ENCODE results near the gene ISYNA1.

The ISYNA1 gene

DNA sequence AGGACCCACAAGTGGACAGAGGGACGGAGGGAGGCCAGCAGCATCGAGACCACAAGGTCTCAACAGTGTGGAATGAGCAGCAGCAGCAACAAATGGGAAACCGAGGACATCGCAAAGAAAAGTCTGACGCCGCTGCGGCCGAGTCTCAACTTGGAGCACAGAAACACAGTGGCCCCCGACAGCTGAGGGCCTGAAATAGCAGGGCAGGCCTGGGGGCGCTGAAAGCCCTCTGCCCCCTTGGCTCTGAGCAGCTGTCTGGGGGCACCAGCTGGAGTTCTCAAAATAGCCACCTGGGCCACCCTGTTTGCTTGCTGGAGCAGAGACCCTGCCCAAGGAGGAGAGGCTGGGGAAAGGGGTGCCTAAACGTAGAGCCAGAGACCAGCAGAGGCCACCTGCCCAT, 5.9 kb upstream of the ISYNA1 start:
- DNase-seq (ENCODE audit: low spot score), result no peak

DNA sequence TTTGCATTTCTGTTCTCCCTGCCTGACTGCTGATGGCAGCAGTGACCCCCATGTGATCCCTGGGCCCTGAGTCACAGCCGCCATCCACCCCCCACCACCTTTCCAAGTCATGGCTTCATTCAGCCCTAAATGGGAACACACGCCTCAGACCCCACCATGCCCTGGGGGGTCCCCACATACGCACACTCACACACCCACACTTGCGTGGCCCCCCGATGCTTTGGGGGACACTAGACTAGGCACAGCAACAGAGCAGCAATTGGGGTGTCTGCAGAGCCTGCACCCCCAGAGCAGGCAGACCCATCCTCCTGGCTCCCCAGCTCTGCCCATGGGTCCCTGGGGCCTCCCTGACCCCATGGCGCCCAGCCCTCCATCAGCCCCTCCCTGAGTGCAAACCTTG, 5.5 kb upstream of the ISYNA1 start:
- no peak for DNase-seq (ENCODE audit: low spot score)

DNA sequence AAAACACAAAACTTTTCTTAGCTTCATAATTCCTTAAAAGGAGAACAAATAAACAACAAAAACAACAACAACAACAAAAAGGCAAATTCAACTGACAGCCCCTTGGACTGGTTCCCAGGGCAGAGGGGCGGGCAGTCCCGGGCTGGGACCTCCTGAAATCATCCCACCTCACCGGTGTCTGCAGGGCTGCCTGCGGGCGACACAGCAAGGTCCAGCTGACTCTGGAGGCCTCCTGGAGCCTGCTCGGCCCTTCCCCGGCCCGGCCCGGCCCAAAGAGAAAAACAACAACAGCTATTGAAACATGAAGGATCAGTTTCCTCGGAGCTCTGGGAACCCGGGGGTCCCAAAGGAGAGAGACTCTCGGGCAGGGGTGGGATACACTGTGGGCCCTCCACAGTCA, 5.0 kb upstream of the ISYNA1 start:
- no peak for DNase-seq (ENCODE audit: low spot score)

DNA sequence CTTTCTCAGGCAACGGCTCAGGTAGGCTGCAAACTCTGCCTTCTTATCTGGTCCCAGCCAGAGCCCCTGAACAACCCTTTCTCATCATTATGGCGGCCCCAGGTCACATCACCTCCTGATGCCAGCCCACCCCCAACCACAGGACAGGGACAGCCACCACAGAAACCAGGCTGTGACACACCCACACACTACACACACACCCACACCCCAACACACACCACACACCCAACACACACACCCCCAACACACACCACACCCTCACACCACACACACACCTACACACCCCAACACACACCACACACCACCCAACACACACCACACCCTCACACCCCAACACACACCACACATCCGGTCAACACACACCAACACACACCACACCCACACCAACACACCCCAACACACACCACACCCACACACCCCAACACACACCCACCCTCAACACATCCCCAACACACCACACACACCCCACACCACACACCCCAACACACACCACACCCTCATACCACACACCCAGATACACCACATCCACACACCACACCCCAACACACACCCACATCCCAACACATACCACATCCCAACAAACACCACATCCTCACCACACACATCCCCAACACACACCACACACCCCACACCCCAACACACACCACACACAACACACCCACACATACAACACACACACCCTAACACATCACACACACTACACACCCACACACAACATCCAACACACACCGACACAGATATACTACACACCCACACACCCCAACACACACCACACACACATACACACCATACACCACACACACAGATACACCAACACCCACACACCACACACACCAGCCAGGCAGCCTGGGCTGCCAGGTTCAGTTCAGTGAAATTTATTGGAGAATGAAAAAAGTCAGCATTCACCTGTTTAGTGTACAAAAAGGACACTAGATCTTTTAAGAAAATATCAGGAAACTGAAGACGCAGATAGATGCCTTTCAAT, 4.2 kb upstream of the ISYNA1 start:
- no peak for DNase-seq (ENCODE audit: low spot score)

DNA sequence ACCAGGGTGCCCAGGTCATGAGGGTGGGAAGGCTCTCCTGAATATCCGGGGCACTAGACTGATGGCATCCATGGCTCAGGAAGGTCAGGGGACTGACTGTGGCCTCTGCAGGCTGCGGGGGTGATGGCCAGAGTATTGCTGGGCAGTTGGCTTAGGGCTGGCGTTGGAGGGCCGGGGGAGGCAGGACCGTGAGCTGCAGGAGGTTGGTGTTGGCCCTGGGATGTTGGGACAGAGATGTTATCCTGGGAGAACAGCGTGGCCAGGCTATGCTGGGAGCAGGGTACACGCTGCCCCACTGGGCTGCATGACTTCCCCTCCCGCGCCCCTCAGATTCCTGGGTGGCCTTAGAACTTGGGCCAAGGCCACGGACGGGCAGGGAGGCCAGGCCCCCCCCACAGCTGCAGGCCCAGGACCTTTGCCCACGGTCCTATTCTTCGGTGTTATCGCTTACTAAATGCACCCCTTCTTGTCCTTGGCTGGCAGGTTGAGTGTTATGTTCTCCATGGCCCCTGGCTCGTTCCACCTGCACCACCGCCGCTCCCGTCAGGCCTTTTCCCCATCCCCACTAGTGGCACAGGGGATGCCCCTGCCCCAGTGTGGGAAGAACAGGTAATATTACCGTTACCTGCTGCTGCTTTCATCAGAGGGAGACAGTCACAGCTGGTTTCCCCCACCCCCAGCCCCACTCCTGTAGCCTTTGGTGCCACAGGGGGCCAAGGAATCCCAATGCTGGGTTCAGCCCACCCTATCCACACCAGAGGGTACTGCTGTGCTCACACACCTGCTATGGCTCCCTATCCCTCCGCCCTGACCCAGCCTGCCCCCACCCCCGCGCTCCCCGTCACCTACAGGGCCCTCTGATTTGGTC, 3.2 kb upstream of the ISYNA1 start:
- no peak for DNase-seq (ENCODE audit: low spot score)

DNA sequence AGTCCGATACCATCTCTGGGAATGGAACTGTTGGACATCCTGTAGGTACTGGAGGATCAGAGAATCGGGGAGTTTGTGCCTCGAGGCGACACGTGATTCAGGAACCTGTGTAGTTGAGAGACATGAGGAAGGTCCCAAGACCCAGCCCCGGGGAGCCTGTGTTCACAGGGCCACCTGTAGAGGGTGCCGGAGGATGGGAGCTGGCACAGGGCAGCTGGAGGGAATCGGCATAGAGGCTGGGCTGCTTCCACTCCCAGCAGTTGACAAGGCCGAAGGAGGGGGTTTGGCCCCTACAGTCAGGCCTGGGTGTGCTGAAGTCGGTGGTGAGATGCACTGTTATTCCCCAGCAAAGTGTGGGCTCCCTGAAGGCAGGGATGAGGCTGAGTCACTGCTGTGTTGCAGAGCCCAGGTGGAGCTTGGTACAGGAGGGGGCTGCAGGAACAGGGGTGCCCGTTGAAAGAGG, 2.5 kb upstream of the ISYNA1 start:
- DNase-seq (ENCODE audit: low spot score), result no peak

DNA sequence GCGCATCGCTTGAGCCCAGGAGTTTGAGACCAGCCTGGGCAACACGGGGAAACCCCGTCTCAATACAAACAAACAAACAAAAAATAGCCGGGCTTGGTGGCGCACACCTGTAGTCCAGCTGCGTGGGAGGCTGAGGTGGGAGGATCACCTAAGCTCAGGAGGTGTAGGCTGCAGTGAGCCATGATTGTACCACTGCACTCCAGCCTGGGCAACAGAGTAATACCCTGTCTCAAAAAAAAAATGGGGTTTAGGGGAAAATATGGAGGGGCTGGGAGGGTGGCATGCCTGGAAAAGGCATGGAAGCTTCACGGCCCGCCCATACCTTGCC, 1.9 kb upstream of the ISYNA1 start:
- no peak for DNase-seq (ENCODE audit: low spot score)

DNA sequence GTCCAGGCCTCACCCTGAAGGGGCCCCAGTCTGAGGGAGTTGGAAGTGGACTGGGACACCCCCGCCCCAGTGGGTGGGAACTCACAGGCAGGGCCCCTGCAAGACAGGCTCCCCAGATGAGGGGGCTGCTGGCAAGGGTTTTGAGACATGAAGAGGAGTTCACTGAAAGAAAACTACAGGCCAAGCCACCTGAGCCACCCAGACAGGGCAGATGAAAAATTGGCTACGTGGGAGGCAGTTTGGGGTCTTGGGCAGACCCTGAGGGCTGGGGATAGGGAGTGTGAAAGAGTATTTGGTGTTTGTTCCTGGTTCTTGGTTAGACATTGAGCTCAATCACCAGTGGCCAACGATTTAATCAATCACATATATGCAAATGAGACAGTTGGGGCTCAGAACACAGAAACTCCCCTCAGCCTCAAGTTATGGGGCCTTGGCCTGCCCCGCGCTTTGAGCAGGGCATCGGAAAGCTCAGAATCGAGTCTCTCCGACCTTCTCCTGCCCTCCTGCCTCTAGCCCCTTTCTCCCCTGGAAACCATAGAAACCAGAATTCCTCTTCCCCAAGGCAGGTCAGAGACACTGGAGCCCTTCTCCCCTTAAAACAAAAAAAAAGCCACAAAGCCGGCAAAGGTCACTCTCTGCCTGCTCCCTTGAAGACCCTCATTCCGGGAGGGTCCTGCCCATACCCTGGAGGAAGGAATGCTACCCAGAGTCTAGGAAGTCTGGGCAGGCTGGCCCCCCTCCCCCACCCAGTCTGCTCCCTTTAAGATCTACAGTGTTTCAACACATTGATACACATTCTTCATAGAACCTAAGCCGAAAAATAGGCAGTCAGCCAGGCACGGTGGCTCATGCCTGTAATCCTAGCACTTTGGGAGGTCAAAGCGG, 1.3 kb upstream of the ISYNA1 start:
- no peak for DNase-seq (ENCODE audit: low spot score)

DNA sequence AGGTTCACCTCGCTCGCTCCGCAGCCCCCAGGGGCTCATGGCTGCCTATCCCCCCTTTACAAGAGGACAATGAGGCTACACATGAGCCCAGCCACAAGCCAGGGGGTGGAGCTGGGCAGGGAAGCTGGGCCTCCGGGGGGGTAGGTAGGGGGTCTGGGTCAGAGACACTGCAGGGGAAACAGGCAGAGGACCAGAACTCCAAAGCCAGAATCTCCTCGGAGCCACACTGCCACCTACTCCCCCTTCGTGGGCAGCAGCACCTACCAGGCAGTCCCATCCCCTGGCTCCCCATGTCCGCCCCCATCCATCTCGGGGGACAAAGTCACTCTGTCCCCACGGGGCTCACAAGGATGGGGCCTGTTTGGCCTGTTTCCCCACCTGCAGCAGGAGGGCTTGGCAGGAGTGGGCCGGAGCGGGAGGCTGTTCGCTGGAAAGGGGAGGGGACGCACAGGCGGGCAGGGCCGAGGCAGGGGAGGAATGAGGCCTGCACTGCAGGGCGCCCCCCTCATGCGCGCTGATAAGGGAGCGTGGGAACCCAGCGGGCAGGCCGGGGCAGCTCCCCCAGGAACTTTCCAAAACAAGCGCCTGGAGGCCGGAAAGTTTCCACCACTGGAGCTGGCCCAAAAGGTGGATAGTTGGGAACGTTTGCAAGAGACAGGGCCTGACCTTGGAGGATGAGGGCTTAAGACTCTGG, 545 bp upstream of the ISYNA1 start:
- DNase-seq (ENCODE audit: low spot score), result no peak

DNA sequence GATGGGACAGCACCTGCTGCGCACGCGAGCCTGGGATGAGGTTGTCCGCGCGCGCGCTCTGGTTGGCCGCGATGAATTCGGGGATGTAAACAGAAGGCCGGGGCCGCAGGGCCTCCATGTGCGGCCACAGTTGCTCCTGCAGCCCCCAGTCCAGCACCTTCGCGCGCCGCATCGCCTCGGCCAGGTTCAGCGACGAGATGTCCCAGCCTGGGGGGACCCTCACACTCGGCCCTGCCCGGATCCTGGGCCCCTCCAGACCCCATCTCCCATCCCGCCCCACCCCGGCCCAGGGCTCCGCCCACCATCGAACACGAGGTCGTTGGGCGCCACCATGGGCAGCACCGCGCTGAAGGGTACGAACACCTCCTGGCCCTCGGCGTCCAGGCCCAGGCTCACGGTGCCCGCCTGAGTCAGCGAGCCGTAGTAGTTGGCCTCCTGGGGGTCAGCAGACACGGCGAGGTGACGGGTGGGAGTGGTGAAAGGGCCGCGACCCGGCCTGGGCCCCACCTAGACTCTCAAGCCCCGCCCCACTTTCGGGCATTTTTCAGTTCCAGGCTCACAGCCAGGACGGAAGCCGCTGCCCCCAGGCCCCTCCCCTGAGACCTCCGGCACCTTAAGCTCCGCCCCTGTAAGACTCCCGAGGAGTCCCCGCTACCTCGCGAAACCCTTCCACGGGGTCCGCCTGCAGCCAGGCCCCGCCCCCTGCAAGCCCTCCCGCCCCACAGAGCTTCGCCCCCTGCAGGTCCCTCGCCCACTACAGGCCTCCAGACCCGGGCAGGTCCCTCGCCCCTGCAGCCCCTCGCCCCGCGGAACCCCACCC, 1.1 kb downstream of the ISYNA1 start:
- DNase-seq (ENCODE audit: low spot score), result peak; percentile 96

DNA sequence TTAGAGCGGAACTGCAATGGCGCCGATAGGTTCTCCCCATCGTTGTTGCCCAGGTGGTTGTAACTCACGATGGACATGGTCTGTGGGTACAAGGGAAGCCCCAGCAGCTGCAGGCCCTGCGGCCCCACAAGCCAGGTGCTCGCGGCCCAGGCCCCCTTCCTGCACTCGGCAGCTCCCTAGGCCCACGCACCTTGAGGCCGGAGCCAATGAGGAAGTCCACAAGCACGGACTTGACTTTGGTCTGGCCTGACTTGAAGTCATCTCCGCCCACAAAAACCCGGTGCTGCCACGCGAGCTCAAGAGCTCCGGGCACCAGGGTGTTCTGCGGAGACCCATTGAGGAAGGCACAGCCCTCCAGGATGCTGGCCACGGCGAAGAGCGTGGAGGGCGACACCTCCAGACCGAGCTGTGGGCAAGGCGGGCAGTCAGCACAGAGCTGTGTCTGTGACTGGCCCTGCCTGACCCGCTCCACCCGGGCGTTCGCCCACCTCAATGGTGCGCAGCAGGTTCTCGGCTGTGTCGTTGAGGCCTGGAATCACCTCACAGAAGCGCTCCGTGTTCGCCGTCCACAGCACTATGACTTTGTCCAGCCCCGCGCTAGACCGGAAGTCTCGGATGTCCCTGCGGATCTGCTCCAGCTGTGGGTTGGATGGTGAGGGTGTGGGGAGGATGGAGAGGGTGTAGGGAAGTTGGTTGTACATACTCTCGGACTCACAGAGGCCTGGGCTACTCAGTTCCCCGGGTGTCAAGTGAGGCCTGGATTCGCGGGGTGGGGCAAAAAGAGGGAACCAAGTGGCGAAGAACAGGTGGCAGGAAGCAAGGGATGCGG, 1.9 kb downstream of the ISYNA1 start:
- no peak for DNase-seq (ENCODE audit: low spot score)

DNA sequence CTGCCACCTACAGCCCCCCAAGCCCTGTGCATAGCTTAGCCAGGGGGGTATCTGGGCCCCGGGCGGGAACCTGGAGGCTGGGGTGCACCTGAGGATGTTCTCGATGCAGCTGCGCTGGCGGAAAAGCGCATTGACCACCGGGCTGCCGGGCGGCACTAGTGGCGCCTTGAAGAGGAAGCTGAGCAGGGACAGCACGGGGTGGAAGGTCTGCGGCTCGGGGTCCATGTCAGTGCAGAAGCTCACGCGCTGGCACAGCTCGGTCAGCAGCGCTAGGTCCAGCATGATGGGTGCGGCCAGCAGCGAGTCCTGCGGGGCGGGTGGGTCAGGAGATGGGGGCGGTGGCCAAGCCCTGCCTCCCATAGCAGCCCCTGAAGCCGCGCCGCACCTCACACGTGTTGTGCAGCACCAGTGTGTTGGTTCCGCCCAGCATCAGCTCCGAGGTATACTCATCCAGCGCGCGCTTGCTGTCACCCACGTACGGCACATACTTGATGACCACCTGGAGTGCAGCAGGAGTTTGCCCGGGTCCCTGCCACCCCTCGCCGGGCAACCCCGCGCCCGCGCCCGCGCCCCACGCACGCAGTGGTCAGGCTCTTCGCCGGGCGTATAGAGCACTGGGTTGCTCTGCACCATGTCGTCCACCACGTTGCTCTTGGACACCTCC, 2.6 kb downstream of the ISYNA1 start:
- DNase-seq (ENCODE audit: low spot score), result no peak

DNA sequence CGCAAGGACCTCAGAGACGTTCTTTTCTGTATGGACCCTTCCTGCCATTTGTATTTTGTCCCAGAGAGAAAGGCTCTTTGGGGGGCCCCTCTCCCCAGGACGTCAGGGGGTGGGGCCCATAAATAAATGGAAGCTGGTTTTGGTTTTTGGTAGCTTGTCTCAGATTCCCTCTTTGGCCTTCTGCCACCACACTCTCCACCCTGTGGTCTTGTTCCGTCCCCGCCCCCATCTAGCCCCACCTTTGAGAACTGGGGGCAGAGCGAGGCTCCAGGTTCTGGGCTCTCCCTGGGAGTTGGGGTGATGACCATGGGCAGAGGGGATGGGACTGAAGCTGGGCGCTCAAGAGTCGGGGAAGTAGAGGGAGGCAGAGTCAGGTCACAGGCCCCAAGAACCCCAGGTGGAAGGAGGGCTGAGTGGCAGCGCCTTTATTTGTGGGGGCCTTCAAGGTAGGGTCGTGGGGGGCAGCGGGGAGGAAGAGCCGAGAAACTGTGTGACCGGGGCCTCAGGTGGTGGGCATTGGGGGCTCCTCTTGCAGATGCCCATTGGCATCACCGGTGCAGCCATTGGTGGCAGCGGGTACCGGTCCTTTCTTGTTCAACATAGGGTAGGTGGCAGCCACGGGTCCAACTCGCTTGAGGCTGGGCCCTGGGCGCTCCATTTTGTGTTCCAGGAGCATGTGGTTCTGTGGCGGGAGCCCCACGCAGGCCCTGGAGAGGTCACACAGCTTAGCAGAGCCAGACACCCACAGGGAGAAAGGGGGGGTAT, 3.3 kb downstream of the ISYNA1 start:
- DNase-seq (ENCODE audit: low spot score), result no peak

DNA sequence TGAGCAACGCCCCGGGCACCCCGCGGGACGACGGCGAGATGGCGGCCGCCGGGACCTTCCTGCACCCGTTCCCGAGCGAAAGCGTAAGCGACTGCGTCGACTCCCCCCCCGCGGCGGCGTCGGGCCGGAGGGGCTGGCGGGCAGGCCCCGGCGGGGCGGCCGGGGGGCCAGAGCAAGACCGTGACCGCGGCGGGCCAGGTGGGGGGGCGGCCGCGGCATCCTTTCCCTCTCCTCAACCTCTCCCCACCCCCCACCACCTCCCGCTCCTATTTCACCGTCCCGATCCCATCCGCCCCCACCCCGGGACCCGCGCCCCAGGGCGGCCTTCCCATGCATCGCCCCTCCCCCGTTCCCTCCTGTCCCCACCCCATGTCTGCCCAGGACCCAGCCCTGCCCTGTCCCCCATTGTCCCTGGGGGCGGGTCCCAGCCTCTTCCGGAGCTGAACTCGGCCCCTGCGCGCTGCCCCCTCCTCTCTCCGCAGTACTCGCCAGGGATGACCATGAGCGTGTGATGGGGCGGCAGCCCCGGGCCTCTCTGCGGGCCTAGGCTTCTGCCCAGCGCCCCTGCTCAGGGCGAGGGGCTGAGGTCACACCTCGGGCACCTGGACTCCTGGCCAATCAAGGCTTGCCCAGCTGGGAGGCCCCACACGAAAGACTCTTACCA, 4.1 kb downstream of the ISYNA1 start:
- DNase-seq (ENCODE audit: low spot score), result no peak

DNA sequence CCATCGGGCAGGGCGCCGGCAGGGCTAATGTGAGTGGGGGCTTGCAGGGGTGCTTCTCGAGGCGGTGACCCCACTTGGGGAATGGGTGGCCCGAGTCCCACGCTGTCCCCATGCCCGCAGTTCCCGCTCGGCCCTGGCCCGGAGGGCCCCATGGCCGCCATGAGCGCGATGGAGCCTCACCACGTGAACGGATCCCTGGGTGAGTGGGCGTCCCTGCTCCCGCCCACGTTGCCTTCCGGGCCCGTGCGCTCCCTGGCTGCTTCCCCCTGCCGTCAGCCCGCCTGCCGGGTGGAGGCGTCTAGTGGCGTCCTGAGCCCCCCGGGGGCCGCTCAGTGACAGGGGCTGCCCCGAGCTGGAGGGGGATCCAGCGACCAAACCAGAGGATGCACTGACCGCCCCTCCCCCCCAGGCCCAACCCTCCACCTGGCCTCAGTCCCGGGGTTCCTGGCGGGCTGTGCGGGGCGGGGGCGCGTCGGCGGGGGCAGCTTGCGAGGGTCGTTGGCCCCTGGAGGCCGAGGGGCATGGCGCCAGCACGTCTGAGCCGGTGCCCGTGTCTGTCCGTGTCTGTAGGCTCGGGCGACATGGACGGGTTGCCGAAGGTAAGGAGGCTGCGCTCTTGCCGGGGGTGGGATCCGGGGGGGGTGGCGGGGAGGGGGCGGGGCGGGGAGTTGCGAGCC, 4.8 kb downstream of the ISYNA1 start:
- no peak for DNase-seq (ENCODE audit: low spot score)

DNA sequence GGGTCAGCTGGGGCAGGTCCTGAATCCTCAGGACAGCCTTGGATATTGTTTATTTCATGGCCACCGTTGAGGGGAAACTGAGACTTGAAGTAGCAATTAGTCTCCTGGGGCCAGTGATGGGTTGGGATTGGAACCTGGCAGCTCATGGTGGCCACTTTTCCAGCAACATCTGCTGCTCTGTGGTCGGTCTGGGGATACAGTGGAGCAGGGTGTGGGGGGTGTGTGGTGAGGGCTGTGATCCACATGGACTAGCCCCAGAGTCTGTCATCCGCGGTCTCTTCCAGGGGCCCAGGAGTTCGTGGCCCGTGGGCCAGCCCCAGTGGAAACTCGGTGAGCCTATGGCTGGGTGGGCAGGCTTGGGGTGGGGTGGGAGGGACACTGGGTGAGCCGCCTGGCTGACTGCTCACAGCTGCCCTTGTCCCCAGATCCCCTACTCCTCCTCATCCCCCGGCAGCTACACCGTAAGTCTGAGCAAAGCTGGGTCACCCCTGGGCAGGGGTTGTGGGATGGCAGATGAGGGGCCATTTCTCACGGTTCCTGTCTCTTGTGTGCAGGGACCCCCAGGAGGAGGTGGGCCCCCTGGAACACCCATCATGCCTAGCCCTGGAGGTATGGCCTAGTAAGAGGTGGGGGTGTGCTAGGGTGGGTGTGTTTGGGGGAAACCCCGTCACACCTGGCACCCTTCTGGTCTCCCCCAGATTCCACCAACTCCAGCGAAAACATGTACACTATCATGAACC, 5.5 kb downstream of the ISYNA1 start:
- DNase-seq (ENCODE audit: low spot score), result no peak

All from COLO829 (cell line).